Ectodermal cell (in vitro differentiated cells): Measurements from ENCODE around the gene RAB5B.

Experiments used
- H3K27ac ChIP-seq: 2 replicates; pipeline ENCODE4 v1.7.0; 2013; ENCODE audit warnings: mild to moderate bottlenecking, low read depth, low read length; ENCODE audit not compliant: insufficient read depth, poor library complexity, severe bottlenecking
- H3K27me3 ChIP-seq: 2 replicates; pipeline ENCODE4 v1.7.0; 2013; ENCODE audit warnings: mild to moderate bottlenecking, low read length; ENCODE audit not compliant: insufficient read depth, control insufficient read depth, poor library complexity, severe bottlenecking
- H3K36me3 ChIP-seq: one replicate; pipeline ENCODE4 v1.7.0; 2013; ENCODE audit warnings: low read length; ENCODE audit not compliant: control insufficient read depth, insufficient read depth
- H3K4me1 ChIP-seq: one replicate; pipeline ENCODE4 v1.7.0; 2013; ENCODE audit warnings: low read length; ENCODE audit not compliant: control insufficient read depth, insufficient read depth
- H3K4me3 ChIP-seq: 2 replicates; pipeline ENCODE4 v1.7.0; 2013; ENCODE audit warnings: low read depth, low read length, control low read depth; ENCODE audit not compliant: insufficient read depth
- H3K9me3 ChIP-seq: 2 replicates; pipeline ENCODE4 v1.7.0; 2013; ENCODE audit warnings: mild to moderate bottlenecking, low read length, moderate library complexity; ENCODE audit not compliant: control insufficient read depth
- WGBS, 2 experiments: methylation state at CpG; one replicate each; pipeline ENCODE4 v1.1.7; 2013; ENCODE audit warnings: missing lambda C conversion rate in 2 of 2; 5-methylcytosine and 5-hydroxymethylcytosine counted together

Gene RAB5B

GRCh38 chr12:55942055-55942454, 31.8 kb upstream of the RAB5B start:
- Histone ChIP-seq H3K27me3 (no peaks in the 10 kb centered on the region), H3K4me1 (peaks cover 6% of the 10 kb centered on the region), H3K9me3 (no peaks in the 10 kb centered on the region), H3K4me3 (no peak overlapping the region), H3K27ac (no peak overlapping the region), H3K36me3 (no peaks in the 10 kb centered on the region)
- WGBS, 2 experiments, result 89 to 92% methylated on average over 4 of the region's 4 CpGs

GRCh38 chr12:55942577-55943136, 31.2 kb upstream of the RAB5B start:
- no peak overlapping the region for H3K4me3 ChIP-seq
- no peaks in the 10 kb centered on the region for H3K36me3 ChIP-seq
- no peaks in the 10 kb centered on the region for H3K27me3 ChIP-seq
- H3K9me3 ChIP-seq, result no peaks in the 10 kb centered on the region
- H3K27ac ChIP-seq, result no peak overlapping the region
- WGBS, 2 experiments, result 94% methylated on average over 1 of the region's 1 CpG
- peaks cover 6% of the 10 kb centered on the region for H3K4me1 ChIP-seq

- Histone ChIP-seq H3K36me3 (no peaks in the 10 kb centered on the region), H3K9me3 (no peaks in the 10 kb centered on the region), H3K27me3 (no peaks in the 10 kb centered on the region), H3K27ac (no peak overlapping the region), H3K4me3 (no peak overlapping the region), H3K4me1 (no peaks in the 10 kb centered on the region)
- WGBS, 2 experiments, result 96 to 97% methylated on average over 6 of the region's 6 CpGs
Measured at GRCh38 chr12:55946553-55946952, 27.3 kb upstream of the RAB5B start.

- no peaks in the 10 kb centered on the region for H3K4me1 ChIP-seq
- no peak overlapping the region for H3K27ac ChIP-seq
- 90 to 93% methylated on average over 4 of the region's 4 CpGs for WGBS, 2 experiments
- no peaks in the 10 kb centered on the region for H3K9me3 ChIP-seq
- peaks cover 35% of the 10 kb centered on the region for H3K36me3 ChIP-seq
- H3K4me3 ChIP-seq, result no peak overlapping the region
- no peaks in the 10 kb centered on the region for H3K27me3 ChIP-seq
Measured at GRCh38 chr12:55955344-55955743, 18.5 kb upstream of the RAB5B start.

GRCh38 chr12:55955800-55956508, 17.9 kb upstream of the RAB5B start:
- Histone ChIP-seq H3K4me1 (no peaks in the 10 kb centered on the region), H3K27me3 (no peaks in the 10 kb centered on the region), H3K9me3 (no peaks in the 10 kb centered on the region), H3K36me3 (peaks cover 35% of the 10 kb centered on the region), H3K4me3 (no peak overlapping the region), H3K27ac (no peak overlapping the region)
- 94 to 97% methylated on average over 6 of the region's 6 CpGs for WGBS, 2 experiments

- 91 to 95% methylated on average over 5 of the region's 5 CpGs for WGBS, 2 experiments
- H3K27me3 ChIP-seq, result no peaks in the 10 kb centered on the region
Measured at GRCh38 chr12:55957106-55957859, 16.6 kb upstream of the RAB5B start.

GRCh38 chr12:55963760-55964159, 10.1 kb upstream of the RAB5B start:
- H3K4me3 ChIP-seq, result no peak overlapping the region
- no peaks in the 10 kb centered on the region for H3K9me3 ChIP-seq
- H3K27ac ChIP-seq, result no peak overlapping the region
- peaks cover 12% of the 10 kb centered on the region for H3K4me1 ChIP-seq
- H3K36me3 ChIP-seq, result peaks cover under 1% of the 10 kb centered on the region
- H3K27me3 ChIP-seq, result no peaks in the 10 kb centered on the region
- 90 to 93% methylated on average over 2 of the region's 2 CpGs for WGBS, 2 experiments

More at GRCh38 chr12:55957106-55957859, 16.6 kb upstream of the RAB5B start:
- peaks cover 35% of the 10 kb centered on the region for H3K36me3 ChIP-seq
- H3K9me3 ChIP-seq, result no peaks in the 10 kb centered on the region
- no peak overlapping the region for H3K4me3 ChIP-seq
- no peaks in the 10 kb centered on the region for H3K4me1 ChIP-seq
- no peak overlapping the region for H3K27ac ChIP-seq

GRCh38 chr12:55965240-55965639, 8.6 kb upstream of the RAB5B start:
- Histone ChIP-seq H3K27ac (peak overlapping the region; percentile 67), H3K9me3 (no peaks in the 10 kb centered on the region), H3K4me3 (peak overlapping the region; percentile 87), H3K36me3 (no peaks in the 10 kb centered on the region), H3K4me1 (peaks cover 12% of the 10 kb centered on the region), H3K27me3 (no peaks in the 10 kb centered on the region)
- 20 to 27% methylated on average over 5 of the region's 5 CpGs for WGBS, 2 experiments

GRCh38 chr12:55965941-55966407, 7.9 kb upstream of the RAB5B start, which contains the start of gene PMEL:
TSS of gene PMEL (minus strand) at chr12:55966042. CDS start at chr12:55966011, 31 bp downstream.
- Histone ChIP-seq H3K4me3 (peak within 1 kb of the TSS; percentile 87), H3K4me1 (peaks cover 12% of the 10 kb centered on the region), H3K27me3 (no peaks in the 10 kb centered on the region), H3K36me3 (peaks cover 2% of the 10 kb centered on the region), H3K9me3 (no peaks in the 10 kb centered on the region), H3K27ac (peak within 1 kb of the TSS; percentile 67)
- WGBS, 2 experiments, result 3 to 15% methylated on average over 4 of the region's 4 CpGs
